Measurements from ENCODE around the gene TRIM31.

TRIM31 gene

GRCh38 chr6:30135757-30136156, 22.9 kb upstream of the TRIM31 start, which contains the start of gene TRIM40:
Gene TRIM40, plus strand, starts transcription at chr6:30136140. Its CDS starts 897 bp downstream, at chr6:30137037.
- TF ChIP-seq CTCF (conservative IDR thresholded peaks at IDR 0.05; ENCODE audit: low read depth, low read length) = no peak
- DNase-seq (ENCODE audit: low read depth) = no peak
- H3K4me3 ChIP-seq (ENCODE audit: low read length) = no peak within 1 kb of the TSS

DNA sequence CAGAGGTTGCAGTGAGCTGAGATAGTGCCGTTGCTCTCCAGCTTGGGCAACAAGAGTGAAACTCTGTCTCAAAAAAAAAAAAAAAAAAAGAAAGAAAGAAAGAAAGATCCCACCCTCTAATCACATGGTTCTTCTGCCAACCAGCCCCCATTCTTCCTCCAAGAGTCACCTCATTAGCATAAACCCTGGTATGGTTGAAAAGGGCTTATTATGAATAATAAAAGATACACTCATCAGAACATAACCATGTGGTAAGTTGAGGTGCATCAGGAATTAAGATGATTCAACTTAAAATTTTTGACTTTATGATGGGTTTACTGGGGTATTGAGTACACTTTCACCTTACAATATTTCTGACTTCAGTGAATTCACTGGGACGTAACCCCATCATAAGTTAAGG, 22.3 kb upstream of the TRIM31 start:
- no peak overlapping the region for H3K4me3 ChIP-seq (ENCODE audit: low read length)
- no peak for TF ChIP-seq CTCF (conservative IDR thresholded peaks at IDR 0.05; ENCODE audit: low read depth, low read length)
- DNase-seq (ENCODE audit: low read depth) = no peak

- TF ChIP-seq CTCF (conservative IDR thresholded peaks at IDR 0.05; ENCODE audit: low read depth, low read length) = no peak
- DNase-seq (ENCODE audit: low read depth) = no peak
- no peak overlapping the region for H3K4me3 ChIP-seq (ENCODE audit: low read length)
Observed at GRCh38 chr6:30131947-30132497, 19.1 kb upstream of the TRIM31 start.

GRCh38 chr6:30130887-30131862, 18.3 kb upstream of the TRIM31 start:
- peak; percentile 48 for DNase-seq (ENCODE audit: low read depth)
- H3K4me3 ChIP-seq (ENCODE audit: low read length) = no peak overlapping the region
- TF ChIP-seq CTCF (conservative IDR thresholded peaks at IDR 0.05; ENCODE audit: low read depth, low read length) = peak; percentile 100

- no peak overlapping the region for H3K4me3 ChIP-seq (ENCODE audit: low read length)
- no peak for DNase-seq (ENCODE audit: low read depth)
- TF ChIP-seq CTCF (conservative IDR thresholded peaks at IDR 0.05; ENCODE audit: low read depth, low read length) = no peak
Observed at GRCh38 chr6:30130179-30130679, 17.3 kb upstream of the TRIM31 start.

- TF ChIP-seq CTCF (conservative IDR thresholded peaks at IDR 0.05; ENCODE audit: low read depth, low read length) = no peak
- no peak overlapping the region for H3K4me3 ChIP-seq (ENCODE audit: low read length)
- no peak for DNase-seq (ENCODE audit: low read depth)
Observed at GRCh38 chr6:30129265-30130178, 16.6 kb upstream of the TRIM31 start.

Measured in retinal pigment epithelial cell (primary cell).